ENCODE data around the gene POLR1A.

The POLR1A gene

GRCh38 chr2:86064006-86064405 is 41.7 kb downstream of the POLR1A start:
- DNase-seq (ENCODE audit: insufficient read length, low spot score) (no peak), FAIRE-seq (no peak)
- TF ChIP-seq POLR2A (IDR thresholded peaks at IDR 0.05; ENCODE audit: low read depth, low read length): no peak

- TF ChIP-seq POLR2A (IDR thresholded peaks at IDR 0.05; ENCODE audit: low read depth, low read length): no peak
- DNase-seq (ENCODE audit: insufficient read length, low spot score) (peak; percentile 24), FAIRE-seq (peak; percentile 93)
Observed at GRCh38 chr2:86062043-86062442, 43.6 kb downstream of the POLR1A start.

- TF ChIP-seq POLR2A (IDR thresholded peaks at IDR 0.05; ENCODE audit: low read depth, low read length): no peak
- FAIRE-seq: no peak
- DNase-seq (ENCODE audit: insufficient read length, low spot score): no peak
Observed at GRCh38 chr2:86056590-86057331, 48.9 kb downstream of the POLR1A start.

- no peak for FAIRE-seq
- DNase-seq (ENCODE audit: insufficient read length, low spot score): no peak
- no peak for TF ChIP-seq POLR2A (IDR thresholded peaks at IDR 0.05; ENCODE audit: low read depth, low read length)
Observed at GRCh38 chr2:86055314-86055713, 50.4 kb downstream of the POLR1A start.

- no peak for TF ChIP-seq POLR2A (IDR thresholded peaks at IDR 0.05; ENCODE audit: low read depth, low read length)
- FAIRE-seq (no peak), DNase-seq (ENCODE audit: insufficient read length, low spot score) (no peak)
Observed at GRCh38 chr2:86054535-86055082, 51.1 kb downstream of the POLR1A start.

- no peak for TF ChIP-seq POLR2A (IDR thresholded peaks at IDR 0.05; ENCODE audit: low read depth, low read length)
- no peak for FAIRE-seq
- no peak for DNase-seq (ENCODE audit: insufficient read length, low spot score)
Observed at GRCh38 chr2:86053166-86053565, 52.5 kb downstream of the POLR1A start.

GRCh38 chr2:86052676-86053075 is 53.0 kb downstream of the POLR1A start:
- no peak for DNase-seq (ENCODE audit: insufficient read length, low spot score)
- TF ChIP-seq POLR2A (IDR thresholded peaks at IDR 0.05; ENCODE audit: low read depth, low read length): no peak
- FAIRE-seq: no peak

- no peak for TF ChIP-seq POLR2A (IDR thresholded peaks at IDR 0.05; ENCODE audit: low read depth, low read length)
- FAIRE-seq (no peak), DNase-seq (ENCODE audit: insufficient read length, low spot score) (no peak)
Observed at GRCh38 chr2:86052265-86052664, 53.4 kb downstream of the POLR1A start.

GRCh38 chr2:86050301-86050700 is 55.4 kb downstream of the POLR1A start:
- TF ChIP-seq POLR2A (IDR thresholded peaks at IDR 0.05; ENCODE audit: low read depth, low read length): no peak
- no peak for FAIRE-seq
- DNase-seq (ENCODE audit: insufficient read length, low spot score): no peak

- DNase-seq (ENCODE audit: insufficient read length, low spot score) (no peak), FAIRE-seq (no peak)
- TF ChIP-seq POLR2A (IDR thresholded peaks at IDR 0.05; ENCODE audit: low read depth, low read length): no peak
Observed at GRCh38 chr2:86049529-86049928, 56.2 kb downstream of the POLR1A start.

- no peak for TF ChIP-seq POLR2A (IDR thresholded peaks at IDR 0.05; ENCODE audit: low read depth, low read length)
- DNase-seq (ENCODE audit: insufficient read length, low spot score) (no peak), FAIRE-seq (no peak)
Observed at GRCh38 chr2:86048888-86049287, 56.8 kb downstream of the POLR1A start.

GRCh38 chr2:86048383-86048701 is 57.3 kb downstream of the POLR1A start:
- no peak for FAIRE-seq
- no peak for DNase-seq (ENCODE audit: insufficient read length, low spot score)

GRCh38 chr2:86047575-86048382 is 57.9 kb downstream of the POLR1A start:
- DNase-seq (ENCODE audit: insufficient read length, low spot score) (no peak), FAIRE-seq (no peak)

More at GRCh38 chr2:86048383-86048701, 57.3 kb downstream of the POLR1A start:
- TF ChIP-seq POLR2A (IDR thresholded peaks at IDR 0.05; ENCODE audit: low read depth, low read length): no peak

GRCh38 chr2:86045541-86045940 is 60.1 kb downstream of the POLR1A start:
- no peak for TF ChIP-seq POLR2A (IDR thresholded peaks at IDR 0.05; ENCODE audit: low read depth, low read length)
- FAIRE-seq (no peak), DNase-seq (ENCODE audit: insufficient read length, low spot score) (no peak)

More at GRCh38 chr2:86047575-86048382, 57.9 kb downstream of the POLR1A start:
- TF ChIP-seq POLR2A (IDR thresholded peaks at IDR 0.05; ENCODE audit: low read depth, low read length): no peak
